ENCODE data around the gene CDH23.

DNA sequence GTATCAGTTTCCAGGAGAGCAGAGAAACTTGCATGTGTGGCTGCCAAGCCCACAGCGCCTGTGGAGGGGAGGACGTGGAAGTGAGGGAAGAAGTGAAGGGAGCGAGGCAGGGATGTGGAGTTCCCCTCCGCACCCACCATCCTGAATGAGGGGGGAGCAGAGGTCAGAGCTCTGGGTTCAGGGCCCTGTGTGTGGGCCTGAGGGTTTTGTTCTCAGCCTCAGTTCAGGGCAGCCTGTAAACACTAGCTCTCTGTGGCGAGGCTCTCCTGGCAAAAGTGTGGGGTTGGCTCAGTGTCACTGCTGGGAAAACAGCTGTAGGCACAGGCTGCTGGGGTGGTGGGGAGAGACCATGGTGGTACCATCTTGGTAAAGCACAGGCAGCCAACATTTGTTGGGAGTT is 214.4 kb downstream of the CDH23 start:
- TF ChIP-seq POLR2AphosphoS5 (IDR thresholded peaks at IDR 0.05; ENCODE audit: low read depth, low read length), result no peak
- no peak for TF ChIP-seq FOXP2 (optimal IDR thresholded peaks at IDR 0.05; ENCODE audit: borderline replicate concordance, extremely low read depth, extremely low read length, insufficient read depth)
